HG03571 (cell line): Measurements from ENCODE around the gene SLAMF8.
A peak's percentile ranks its signal among the peaks of the same experiment; 100 is the strongest.

Experiments used
- ATAC-seq: cut with Tn5 transposase; IDR thresholded peaks from one replicate; pipeline ENCODE4 v1.9.1; 2021; ENCODE audit not compliant: unreplicated experiment

The SLAMF8 gene

GRCh38 chr1:159817276-159818041 lies 9.2 kb upstream of the SLAMF8 start:
- ATAC-seq, result no peak

DNA sequence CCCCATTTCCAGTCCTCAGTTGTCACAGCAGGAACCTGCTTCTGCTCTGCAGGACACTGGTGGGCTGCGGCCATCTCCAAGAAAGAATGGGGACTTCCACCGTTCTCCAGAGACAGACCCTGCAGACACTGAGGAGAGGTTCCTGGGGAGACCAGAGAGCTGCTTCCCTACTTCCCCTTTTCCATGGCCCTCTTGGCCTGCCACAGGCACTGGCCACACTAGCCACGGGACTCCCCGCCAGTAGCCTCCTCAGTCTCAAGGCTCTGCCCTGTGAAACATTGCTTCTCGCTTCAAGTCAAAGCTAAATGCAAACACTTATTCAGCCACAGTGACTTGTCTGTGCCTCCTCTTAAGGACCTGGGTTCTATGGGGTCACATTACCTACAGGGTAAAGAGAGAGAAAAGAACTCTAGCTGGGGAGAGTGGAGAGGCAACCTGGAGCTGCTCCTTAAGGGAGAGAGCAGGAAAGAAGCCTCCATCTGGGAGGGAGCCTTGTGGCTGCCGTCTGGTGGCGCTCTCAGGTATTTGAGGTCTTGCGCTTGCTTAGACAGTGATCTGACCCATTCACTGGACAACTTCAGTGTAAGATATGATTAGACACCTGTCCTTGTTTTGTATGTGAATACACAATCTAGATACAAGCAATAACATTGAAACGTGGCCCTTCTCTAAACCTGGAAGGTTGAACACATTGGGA lies 5.4 kb upstream of the SLAMF8 start:
- ATAC-seq, result no peak

DNA sequence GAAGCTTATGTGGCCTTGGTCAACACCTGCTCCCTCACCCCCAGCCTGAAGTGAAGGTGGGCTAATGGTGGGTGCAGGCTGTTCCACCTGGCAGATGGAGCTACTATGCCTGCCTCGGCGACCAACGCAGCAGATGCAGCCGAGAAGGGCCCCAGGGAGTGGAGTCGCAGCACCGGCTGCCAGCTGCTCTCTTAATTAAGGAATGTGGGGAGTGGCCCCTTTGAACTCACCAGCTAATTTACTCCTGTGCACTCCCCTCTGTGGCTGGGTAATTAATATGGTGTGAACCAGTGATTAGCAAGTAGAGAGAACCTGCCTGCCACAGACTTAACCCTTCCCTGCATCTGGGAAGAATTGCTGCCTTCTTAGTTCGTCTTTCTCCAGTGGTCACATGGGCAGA lies 3.3 kb upstream of the SLAMF8 start:
- no peak for ATAC-seq

DNA sequence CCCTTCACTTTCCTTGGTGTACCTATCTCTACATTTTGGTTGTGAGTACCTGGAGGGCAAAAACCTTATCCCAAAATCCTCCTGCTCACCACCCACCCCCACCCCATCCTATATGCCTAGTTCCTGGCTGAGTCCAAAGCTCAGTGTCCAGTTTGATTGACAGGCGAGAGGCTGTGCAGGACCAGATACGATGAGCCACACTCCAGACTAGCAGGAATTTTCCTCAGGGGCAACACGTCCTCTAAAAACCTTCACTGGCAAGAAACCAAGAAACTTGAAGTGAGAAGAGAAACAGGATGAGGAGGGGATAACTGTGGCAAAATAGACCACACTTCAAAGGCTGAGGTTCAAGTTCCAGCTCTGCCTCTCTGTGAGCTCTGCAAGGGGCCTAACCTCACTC lies 1.1 kb upstream of the SLAMF8 start:
- no peak for ATAC-seq

- ATAC-seq, result no peak
Observed at GRCh38 chr1:159827102-159827490, 423 bp downstream of the SLAMF8 start.

GRCh38 chr1:159827549-159827948 lies 876 bp downstream of the SLAMF8 start:
- no peak for ATAC-seq

DNA sequence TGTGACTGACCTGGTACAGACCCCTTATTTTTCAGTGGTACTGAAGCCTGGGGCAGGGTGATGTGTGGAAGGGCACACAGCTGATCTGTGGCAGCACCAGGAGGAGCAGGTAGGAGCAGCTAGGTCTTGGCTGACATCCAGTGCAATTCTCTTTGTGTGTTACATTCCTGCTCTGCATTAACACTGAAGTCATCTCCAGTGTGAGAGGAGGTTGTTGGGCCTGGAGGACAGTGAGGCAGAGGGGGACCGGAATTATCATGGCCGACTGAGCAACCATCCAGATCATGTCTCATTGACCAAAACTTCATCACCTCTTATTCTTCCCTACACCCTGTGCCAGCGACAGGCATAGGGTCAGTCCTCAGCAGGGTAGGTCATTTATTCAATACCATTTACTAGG lies 1.5 kb downstream of the SLAMF8 start:
- no peak for ATAC-seq

- ATAC-seq, result no peak
Observed at GRCh38 chr1:159828581-159829272, 2.1 kb downstream of the SLAMF8 start.

DNA sequence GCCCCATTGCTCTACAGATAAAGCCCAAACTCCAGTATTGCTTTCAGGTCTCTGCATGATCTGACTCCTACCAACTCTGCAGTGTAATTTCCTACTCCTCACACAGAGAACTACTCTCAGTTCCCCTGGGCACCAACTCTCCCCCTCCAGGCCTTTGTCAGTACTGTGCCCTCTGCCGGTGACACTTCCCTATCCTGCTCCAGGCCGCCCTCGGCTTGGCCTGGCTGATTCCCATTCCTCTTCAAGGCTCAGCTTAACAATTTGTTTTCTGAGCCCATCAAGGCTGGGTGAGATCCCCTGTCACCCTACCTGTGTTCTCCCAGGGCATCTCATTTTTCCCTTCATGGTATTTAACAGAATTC lies 2.6 kb downstream of the SLAMF8 start:
- ATAC-seq, result peak; percentile 68

GRCh38 chr1:159829822-159830465 lies 3.3 kb downstream of the SLAMF8 start:
- no peak for ATAC-seq

DNA sequence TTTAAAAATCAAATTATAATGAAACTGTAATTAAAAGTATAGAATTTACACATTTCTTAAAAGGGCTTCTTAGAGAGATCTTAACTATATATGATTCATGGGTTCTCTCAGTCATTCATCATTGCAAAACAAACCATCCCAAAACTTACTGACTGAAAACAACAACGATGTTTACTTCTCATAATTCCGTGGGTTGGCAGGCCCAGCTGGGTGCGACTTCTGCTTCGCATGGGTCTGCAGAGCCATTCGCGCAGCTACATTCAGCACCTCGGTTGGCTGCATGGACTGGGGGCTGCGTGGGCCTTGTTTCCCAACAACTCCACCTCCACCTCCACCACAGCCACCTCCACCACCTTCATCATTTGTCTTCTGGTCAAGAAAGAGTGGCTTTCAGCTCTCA lies 4.0 kb downstream of the SLAMF8 start:
- no peak for ATAC-seq

DNA sequence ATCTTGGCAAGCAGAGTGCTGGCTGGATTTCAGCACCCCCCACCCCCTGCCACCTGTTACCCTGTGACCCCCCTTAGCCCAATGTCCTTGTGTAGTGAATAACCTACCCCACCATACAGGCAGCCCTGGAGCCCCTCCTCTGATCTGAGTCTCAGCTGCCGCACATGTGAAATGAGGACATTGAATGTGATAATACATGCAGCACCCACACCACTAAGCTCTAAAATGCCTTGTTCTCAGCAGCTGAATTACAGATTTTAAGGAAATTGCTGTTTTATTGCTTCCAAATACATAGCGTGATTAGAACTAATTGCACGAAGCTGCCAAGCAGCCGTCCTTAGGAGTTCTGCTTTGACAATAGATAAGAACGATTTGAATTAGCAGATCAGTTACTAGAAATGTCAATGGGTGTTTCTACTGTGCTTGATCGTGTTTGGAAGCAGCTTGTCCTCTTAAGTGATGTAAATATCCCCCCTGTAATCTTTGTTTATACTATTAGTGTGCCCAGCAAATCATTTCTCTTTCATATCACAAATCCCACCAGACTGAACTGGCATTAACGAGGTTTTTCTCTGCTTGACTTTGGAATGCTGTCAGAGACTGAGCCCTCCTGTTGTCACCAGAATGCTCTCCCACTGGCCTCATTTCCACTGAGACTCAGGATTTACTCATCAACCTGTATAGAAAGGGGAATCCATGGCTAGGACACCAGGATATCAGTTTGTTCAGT lies 4.9 kb downstream of the SLAMF8 start:
- ATAC-seq, result no peak

DNA sequence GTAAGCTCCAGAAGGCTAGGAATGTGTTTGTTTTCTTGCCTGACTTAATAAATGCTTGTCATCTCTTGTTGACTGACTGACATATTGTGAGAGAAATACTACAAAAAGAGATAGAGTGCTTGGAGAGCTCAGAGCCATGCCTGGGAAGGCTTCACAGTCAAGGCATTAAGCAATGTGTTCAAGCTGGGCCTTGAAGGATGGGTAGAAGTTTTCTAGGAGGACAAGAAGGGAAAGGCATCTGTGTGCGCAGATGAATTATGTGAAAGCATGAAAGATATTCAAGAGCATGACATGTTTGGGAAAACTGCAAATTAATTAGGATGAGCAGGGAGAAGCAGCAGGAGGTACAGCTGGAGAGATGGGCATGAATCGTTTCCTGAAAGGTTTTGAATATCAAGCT lies 5.6 kb downstream of the SLAMF8 start:
- ATAC-seq, result no peak

- no peak for ATAC-seq
Observed at GRCh38 chr1:159835356-159835755, 8.7 kb downstream of the SLAMF8 start.

DNA sequence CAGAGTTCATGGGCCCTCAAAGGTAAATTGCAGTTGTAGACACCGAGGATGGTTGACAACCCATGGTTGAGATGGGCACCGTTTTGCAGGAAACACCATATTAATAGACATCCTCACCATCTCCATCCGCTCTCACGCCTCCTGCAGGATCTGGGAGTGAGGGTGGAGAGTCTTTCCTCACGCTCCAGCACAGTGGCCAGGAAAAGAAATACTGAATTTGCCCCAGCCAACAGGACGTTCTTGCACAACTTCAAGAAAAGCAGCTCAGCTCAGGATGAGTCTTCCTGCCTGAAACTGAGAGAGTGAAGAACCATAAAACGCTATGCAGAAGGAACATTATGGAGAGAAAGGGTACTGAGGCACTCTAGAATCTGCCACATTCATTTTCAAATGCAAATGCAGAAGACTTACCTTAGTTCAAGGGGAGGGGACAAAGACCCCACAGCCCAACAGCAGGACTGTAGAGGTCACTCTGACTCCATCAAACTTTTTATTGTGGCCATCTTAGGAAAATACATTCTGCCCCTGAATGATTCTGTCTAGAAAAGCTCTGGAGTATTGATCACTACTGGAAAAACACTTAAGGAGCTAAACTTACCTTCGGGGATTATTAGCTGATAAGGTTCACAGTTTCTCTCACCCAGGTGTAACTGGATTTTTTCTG lies 9.3 kb downstream of the SLAMF8 start:
- ATAC-seq, result no peak

DNA sequence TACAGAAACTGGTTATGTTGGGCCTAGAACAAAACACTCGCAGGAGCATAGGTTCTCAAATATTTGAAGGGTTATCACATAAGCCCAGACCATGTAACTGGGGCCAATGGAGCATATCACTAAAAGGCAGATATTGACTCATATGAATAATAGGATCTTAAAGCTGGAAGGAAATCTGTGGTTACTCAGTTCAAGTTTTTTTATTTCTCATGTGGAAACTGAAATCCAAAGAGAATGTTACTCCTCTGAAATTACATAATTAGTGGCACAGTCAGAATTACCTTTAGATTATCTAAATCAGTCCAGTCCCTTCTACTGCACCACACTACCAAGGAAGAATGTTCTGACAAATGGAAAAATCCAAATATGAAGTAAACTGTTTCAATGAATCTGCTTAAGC lies 12.0 kb downstream of the SLAMF8 start:
- ATAC-seq, result peak; percentile 75

DNA sequence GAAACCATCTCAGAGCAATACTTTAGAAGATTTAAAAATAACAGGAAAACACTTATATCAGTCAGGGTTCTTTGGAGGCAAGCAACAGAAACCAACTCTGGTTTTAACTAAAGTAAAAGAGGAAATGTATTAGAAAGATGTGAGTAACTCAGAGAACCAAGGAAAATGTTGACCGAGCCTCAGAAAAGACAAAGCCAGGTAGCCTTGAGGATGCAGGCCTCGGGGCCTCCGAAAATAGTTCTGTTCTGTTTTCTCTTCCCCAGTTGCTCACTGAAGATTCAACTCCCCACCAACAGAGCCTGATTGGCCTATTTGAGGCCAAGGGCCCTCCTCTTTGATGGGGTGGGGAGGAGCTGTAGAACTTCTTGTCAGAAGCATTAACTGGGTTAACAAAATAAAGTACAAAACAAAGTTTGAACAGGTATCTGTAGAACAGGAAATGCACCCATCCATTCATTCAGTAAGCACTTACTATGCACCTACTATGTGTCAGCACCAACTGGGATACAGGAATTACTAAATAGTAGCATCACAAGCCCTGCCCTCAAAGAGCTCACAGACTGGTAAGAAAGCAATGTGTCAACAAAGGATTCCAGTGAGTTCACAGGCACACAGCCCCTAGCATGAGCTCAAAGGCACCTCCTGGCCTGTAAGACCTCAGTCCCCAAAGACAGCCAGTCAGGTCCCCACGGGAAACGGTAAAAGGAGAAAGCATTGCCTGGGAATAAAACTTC lies 12.6 kb downstream of the SLAMF8 start:
- ATAC-seq, result peak; percentile 86

DNA sequence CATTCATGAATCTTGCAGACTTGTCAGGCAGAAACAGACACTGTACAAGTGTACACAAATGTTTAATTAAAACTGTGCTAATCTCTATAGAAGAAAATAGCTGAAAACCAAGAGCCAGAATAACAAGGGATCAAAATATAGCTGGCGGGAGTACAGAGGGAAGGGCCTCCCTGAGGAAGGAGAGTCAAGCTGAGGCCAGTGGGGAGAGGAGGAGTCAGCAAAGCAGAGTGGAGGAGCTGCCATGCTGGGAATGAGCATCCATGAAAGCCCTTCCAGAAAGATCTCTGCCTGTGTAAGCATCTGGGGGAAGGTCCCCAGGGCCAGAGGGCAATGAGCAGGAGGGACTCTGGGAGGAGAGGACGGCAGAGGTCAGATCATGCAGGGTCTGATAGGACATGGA lies 15.1 kb downstream of the SLAMF8 start:
- no peak for ATAC-seq

DNA sequence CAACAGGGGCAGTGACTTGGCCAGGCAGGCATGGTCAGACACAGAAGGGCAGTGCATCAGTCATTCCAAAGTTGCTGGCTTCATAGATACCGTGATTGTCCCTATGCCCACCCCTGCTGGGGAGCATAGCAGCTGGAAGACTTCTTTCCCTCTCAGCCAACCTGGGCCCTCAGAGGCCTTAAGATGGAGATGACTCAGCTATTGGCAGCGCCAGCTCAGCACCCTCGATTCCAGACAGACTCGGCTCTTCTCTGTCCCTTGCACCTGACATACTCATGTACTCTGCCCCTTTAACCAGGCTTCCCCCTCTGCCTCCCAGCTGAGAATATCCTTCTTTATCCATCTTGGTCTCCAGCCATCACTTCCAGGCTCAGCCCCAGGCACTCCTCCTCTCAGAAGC lies 16.8 kb downstream of the SLAMF8 start:
- no peak for ATAC-seq
